ENCODE measurements around the gene RETREG2. TPM values are rescaled to one million over a fixed set of nuclear protein-coding genes. Genes with fewer than 3 reads are reported as not detected.

The RETREG2 gene
- total RNA-seq, 1 donor from 2014 or later, result 41.1 TPM

DNA sequence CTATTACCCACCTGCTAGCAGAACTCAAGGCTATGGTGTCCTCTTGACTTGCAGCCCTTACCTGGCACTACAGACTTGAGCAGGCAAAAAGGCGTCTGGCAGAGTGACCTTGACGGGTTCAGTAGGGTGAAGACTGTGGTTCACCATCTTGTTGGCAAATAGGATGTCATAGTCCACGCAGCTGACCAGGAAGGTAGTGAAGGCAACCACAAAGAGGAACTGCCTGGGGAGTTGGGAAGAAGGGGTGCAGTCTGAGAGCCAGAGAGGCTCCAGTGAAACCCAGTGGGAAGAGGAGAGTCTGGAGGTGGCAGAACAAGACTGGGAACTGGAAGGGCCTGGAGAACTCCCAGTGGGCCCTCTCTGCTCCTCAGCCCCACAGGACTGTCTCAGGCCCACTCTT is 47.3 kb downstream of the RETREG2 start:
- intact Hi-C loops (cut with micrococcal nuclease), result no loop called here
- no peak for DNase-seq
- no peak for ATAC-seq

- DNase-seq, result peak; percentile 24
Measured at GRCh38 chr2:219228041-219228910, 50.2 kb downstream of the RETREG2 start.

DNA sequence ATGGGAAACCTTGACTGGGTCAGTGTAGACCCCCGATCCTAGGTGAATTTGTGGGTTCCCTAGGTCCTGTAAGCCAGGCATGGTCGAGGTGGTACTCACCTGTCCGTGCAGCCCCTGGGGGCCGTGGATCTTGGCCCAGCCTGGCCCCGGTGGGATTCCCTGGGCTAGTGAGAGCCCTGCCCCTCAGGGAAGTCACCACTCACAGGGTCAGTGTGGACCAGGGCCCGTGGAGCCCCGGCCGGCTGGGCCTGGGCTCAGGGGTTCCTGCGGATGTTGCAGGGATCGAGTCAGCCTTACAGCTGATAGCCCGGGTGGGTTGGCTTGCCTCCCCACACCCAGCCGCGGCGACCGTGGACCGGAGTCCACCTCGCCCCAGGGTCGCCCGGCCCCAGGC is 50.8 kb downstream of the RETREG2 start:
- DNase-seq (no peak), ATAC-seq (peak; percentile 17)
- intact Hi-C loops (cut with micrococcal nuclease), result no loop called here

More at GRCh38 chr2:219228041-219228910, 50.2 kb downstream of the RETREG2 start:
- intact Hi-C loops (cut with micrococcal nuclease), result no loop called here
- no peak for ATAC-seq

- peak; percentile 99 for DNase-seq
- ATAC-seq, result peak; percentile 99
- intact Hi-C loops (cut with micrococcal nuclease), result loop anchor here (10.0 kb wide), 1 partner anchor 65 kb away; no protein-coding TSS in a partner anchor
Measured at GRCh38 chr2:219229305-219230058, 51.4 kb downstream of the RETREG2 start, which contains the start of the genes ANKZF1 and ATG9A. Gene ANKZF1, plus strand, starts transcription at chr2:219229806. Its CDS starts 452 bp downstream, at chr2:219230258. Gene ATG9A, minus strand, starts transcription at chr2:219229636. Its CDS starts 1,612 bp downstream, at chr2:219228024.

- ATAC-seq (peak; percentile 8), DNase-seq (peak; percentile 59)
- intact Hi-C loops (cut with micrococcal nuclease), result loop anchor here (10.0 kb wide), 1 partner anchor 65 kb away; no protein-coding TSS in a partner anchor
Measured at GRCh38 chr2:219230059-219230540, 52.0 kb downstream of the RETREG2 start.

DNA sequence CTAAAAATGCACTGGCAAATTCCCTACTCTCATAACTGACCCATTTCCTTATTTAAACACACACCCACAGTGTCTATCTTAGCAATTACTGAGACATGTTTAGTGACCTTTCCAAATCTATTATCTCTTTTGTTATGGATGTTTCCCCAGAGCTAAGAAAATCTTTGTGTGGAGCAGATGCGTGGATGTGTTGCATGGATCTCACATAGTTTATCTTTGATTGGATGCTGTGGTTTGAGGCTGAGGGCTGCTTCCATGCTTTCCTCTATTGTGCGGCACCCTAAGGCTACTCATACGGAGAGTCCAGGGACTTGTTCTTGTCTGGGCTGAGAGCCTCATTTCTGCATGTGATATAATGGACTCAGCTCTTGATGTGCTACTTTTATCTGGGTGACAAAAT is 56.3 kb downstream of the RETREG2 start:
- no peak for ATAC-seq
- DNase-seq, result no peak
- intact Hi-C loops (cut with micrococcal nuclease), result loop anchor here (10.0 kb wide), 1 partner anchor 60 kb away; no protein-coding TSS in a partner anchor

Other genes starting within 250 kb of the RETREG2 start
- not detected for gene CDK5R2, start 218.6 kb upstream of the RETREG2 start, total RNA-seq
- not detected for gene FEV, start 193.1 kb upstream of the RETREG2 start, total RNA-seq
- not detected for gene CRYBA2, start 184.9 kb upstream of the RETREG2 start, total RNA-seq
- not detected for gene CFAP65, start 136.8 kb upstream of the RETREG2 start, total RNA-seq
- not detected for gene IHH, start 117.4 kb upstream of the RETREG2 start, total RNA-seq
- 7.0 TPM for gene NHEJ1, start 17.5 kb upstream of the RETREG2 start, total RNA-seq
- gene SLC23A3, start 8.2 kb upstream of the RETREG2 start, total RNA-seq, result 0.37 TPM
- gene CNPPD1, start 1.4 kb upstream of the RETREG2 start, total RNA-seq, result 65.0 TPM
- 20.3 TPM for gene ZFAND2B, start 28.5 kb downstream of the RETREG2 start, total RNA-seq
- gene ABCB6, start 40.7 kb downstream of the RETREG2 start, total RNA-seq, result 28.2 TPM
- gene ATG9A, start 51.4 kb downstream of the RETREG2 start, total RNA-seq, result 81.8 TPM
- 30.4 TPM for gene ANKZF1, start 51.5 kb downstream of the RETREG2 start, total RNA-seq
- gene GLB1L, start 67.2 kb downstream of the RETREG2 start, total RNA-seq, result 2.5 TPM
- 16.4 TPM for gene STK16, start 67.2 kb downstream of the RETREG2 start, total RNA-seq
- not detected for gene TUBA4B, start 75.0 kb downstream of the RETREG2 start, total RNA-seq
- gene TUBA4A, start 75.6 kb downstream of the RETREG2 start, total RNA-seq, result 116 TPM
- 74.9 TPM for gene DNAJB2, start 101.1 kb downstream of the RETREG2 start, total RNA-seq
- gene PTPRN, start 131.1 kb downstream of the RETREG2 start, total RNA-seq, result not detected
- not detected for gene RESP18, start 154.5 kb downstream of the RETREG2 start, total RNA-seq
- gene DNPEP, start 209.6 kb downstream of the RETREG2 start, total RNA-seq, result 74.8 TPM
- 14,457 TPM for gene DES, start 240.1 kb downstream of the RETREG2 start, total RNA-seq